Measurements from ENCODE around the gene TOX4.

DNA sequence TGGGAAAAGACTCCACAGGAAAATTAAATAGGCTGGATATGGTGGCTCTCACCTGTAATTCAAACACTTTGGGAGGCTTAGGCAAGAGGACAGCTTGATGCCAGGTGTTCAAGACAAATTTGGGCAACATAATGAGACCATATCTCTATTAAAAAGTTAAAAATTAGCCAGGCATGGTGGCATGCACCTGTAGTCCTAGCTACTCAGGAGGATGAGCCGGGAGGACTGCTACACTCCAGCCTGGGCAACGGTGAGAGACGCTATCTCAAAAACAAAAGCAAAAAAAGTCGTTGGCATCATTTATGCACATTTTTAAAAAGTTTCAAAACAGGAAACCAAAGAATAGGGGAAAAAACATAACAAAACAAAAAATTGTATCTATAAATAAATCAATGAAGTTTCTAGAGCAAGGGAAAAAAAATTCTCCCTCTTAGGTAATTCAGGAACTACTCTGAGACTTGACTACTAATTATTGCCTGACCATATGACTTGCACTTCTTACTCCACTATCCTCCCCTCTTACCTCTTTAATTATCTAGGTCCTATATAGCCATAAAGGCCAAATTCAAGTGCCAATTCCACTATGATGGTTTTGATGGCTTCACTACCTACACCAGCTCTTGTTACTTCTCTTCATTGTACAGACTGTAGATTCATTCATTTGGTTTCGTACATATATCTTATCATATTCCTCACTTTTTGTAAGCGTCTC is 32.6 kb downstream of the TOX4 start:
- TF ChIP-seq, protein P1, sequence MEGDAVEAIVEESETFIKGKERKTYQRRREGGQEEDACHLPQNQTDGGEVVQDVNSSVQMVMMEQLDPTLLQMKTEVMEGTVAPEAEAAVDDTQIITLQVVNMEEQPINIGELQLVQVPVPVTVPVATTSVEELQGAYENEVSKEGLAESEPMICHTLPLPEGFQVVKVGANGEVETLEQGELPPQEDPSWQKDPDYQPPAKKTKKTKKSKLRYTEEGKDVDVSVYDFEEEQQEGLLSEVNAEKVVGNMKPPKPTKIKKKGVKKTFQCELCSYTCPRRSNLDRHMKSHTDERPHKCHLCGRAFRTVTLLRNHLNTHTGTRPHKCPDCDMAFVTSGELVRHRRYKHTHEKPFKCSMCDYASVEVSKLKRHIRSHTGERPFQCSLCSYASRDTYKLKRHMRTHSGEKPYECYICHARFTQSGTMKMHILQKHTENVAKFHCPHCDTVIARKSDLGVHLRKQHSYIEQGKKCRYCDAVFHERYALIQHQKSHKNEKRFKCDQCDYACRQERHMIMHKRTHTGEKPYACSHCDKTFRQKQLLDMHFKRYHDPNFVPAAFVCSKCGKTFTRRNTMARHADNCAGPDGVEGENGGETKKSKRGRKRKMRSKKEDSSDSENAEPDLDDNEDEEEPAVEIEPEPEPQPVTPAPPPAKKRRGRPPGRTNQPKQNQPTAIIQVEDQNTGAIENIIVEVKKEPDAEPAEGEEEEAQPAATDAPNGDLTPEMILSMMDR (IDR thresholded peaks at IDR 0.05) = no peak
- TF ChIP-seq EP300 (IDR thresholded peaks at IDR 0.05) (no peak), POLR2A (IDR thresholded peaks at IDR 0.05) (no peak)

Data from ovary (tissue), 3 donors.